AG04450 (cell line): ENCODE results near the gene FYCO1. TPM values are rescaled to one million over a fixed set of nuclear protein-coding genes. Genes with fewer than 3 reads are reported as not detected.

Experiments
- CTCF ChIA-PET: fragments of 300-600, 350-600 bp; formaldehyde crosslinking; extraction: SDS; loops from one replicate; lab custom pipeline; 2022; ENCODE audit warnings: antibody characterized with exemption, inconsistent platforms; lab: Charles Lee
- POLR2A ChIA-PET: fragments of 350-600 bp; formaldehyde crosslinking; extraction: SDS; loops from one replicate; lab custom pipeline; 2021; ENCODE audit warnings: antibody characterized with exemption, inconsistent platforms; lab: Yijun Ruan, JAX
- DNase-seq: peaks from one replicate; pipeline ENCODE4 v3.0.0-alpha.2; 2011; ENCODE audit warnings: low read depth, low spot score
- H3K27ac ChIP-seq: one replicate; pipeline ENCODE4 v1.5.1; 2012; ENCODE audit warnings: low read depth, low read length, control low read depth
- H3K27me3 ChIP-seq: one replicate; pipeline ENCODE4 v1.6.0; 2012; ENCODE audit warnings: low read length; ENCODE audit not compliant: control insufficient read depth, insufficient read depth
- H3K4me3 ChIP-seq: 2 replicates; pipeline ENCODE4 v1.5.1; 2011; ENCODE audit warnings: mild to moderate bottlenecking, low read depth, low read length, control low read depth
- H3K9me3 ChIP-seq: 2 replicates; pipeline ENCODE4 v1.5.1; 2012; ENCODE audit warnings: low read length; ENCODE audit not compliant: control insufficient read depth, insufficient read depth
- polyA plus RNA-seq: library from polyadenylated mRNA; depleted of rRNA; stranded (reverse); fragments of >200 nt; gene quantifications from 2 replicates; pipeline ENCODE4 v1.2.3, GENCODE V29; 2011
- TF ChIP-seq, protein P1 (sequence below): IDR thresholded peaks from 2 replicates; pipeline ENCODE4 v1.5.1; 2011; ENCODE audit warnings: low read depth, low read length, control low read depth, inconsistent platforms

Gene FYCO1
- polyA plus RNA-seq, 1 experiment: 14.3 TPM

DNA sequence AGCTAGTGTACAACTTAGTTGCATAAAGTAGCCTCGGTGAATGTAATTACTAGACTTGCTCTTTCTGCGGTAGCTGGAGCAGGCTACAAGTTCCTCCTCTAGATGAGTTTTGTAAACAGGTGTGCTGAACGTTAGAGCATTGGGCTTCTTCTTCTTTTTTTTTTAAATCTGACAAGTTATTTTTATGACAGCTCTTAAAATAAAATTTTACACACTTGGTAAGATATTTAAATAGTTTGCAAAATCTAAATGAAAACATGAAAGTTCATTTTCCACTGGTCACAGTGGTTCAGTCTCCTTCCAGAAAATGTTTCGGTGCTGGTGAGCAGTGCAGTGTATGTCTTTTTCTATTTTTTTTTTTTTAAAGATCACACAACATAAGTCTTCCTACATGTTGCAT lies 106.3 kb downstream of the FYCO1 start:
- TF ChIP-seq, protein P1, sequence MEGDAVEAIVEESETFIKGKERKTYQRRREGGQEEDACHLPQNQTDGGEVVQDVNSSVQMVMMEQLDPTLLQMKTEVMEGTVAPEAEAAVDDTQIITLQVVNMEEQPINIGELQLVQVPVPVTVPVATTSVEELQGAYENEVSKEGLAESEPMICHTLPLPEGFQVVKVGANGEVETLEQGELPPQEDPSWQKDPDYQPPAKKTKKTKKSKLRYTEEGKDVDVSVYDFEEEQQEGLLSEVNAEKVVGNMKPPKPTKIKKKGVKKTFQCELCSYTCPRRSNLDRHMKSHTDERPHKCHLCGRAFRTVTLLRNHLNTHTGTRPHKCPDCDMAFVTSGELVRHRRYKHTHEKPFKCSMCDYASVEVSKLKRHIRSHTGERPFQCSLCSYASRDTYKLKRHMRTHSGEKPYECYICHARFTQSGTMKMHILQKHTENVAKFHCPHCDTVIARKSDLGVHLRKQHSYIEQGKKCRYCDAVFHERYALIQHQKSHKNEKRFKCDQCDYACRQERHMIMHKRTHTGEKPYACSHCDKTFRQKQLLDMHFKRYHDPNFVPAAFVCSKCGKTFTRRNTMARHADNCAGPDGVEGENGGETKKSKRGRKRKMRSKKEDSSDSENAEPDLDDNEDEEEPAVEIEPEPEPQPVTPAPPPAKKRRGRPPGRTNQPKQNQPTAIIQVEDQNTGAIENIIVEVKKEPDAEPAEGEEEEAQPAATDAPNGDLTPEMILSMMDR: no peak
- POLR2A ChIA-PET: interaction anchor here (0.7 kb wide), 1 partner anchor 54 kb away, joined by 3 read pairs; no protein-coding TSS in a partner anchor
- Histone ChIP-seq H3K9me3 (no peaks in the 10 kb centered on the region), H3K27me3 (peaks cover 20% of the 10 kb centered on the region), H3K27ac (no peak overlapping the region), H3K4me3 (no peak overlapping the region)
- CTCF ChIA-PET: interaction anchor here (1.1 kb wide), 1 partner anchor 190 kb away, joined by 4 read pairs; no protein-coding TSS in a partner anchor
- DNase-seq: no peak

DNA sequence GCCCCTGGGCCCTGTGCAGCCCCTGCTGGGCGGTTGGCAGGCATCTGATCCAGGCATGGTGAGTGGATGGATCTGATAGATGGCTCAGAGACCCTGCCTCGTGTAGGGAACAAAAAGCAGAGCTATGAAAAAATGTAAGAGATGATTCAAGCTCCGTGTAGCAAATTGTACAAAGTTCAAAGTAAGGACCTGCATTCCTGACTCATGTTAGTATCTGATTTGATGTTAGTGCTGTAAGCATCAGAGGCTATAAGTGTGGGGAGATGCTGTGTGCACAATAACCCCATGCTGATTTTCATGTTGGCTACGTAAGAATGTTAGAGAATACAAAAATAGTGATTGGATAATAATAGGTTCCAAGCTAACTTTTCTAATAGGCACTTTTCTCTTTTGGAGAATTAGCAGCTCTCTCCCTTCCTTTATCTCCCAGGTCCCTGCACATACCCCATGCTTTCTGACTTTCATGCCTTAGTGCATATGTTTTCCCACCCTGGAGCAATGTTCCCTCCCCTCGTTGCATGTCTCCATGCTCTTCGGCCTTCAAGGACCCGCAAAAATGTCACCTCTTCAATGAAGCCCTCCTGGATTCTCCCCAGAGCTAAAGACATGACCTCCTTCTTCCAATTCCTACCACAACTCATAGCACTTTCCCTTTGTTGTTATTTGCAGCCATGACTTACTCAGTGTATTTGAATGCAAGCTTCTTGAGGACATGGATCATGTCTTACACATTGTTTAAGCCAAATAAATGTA lies 107.7 kb downstream of the FYCO1 start:
- ChIA-PET POLR2A (no interaction called here), CTCF (interaction anchor here (0.6 kb wide), 1 partner anchor 183 kb away, joined by 4 read pairs; no protein-coding TSS in a partner anchor)
- H3K9me3 ChIP-seq: no peaks in the 10 kb centered on the region
- H3K4me3 ChIP-seq: no peak overlapping the region
- TF ChIP-seq, protein P1: no peak
- H3K27me3 ChIP-seq: peaks cover 33% of the 10 kb centered on the region
- no peak for DNase-seq
- H3K27ac ChIP-seq: no peak overlapping the region

DNA sequence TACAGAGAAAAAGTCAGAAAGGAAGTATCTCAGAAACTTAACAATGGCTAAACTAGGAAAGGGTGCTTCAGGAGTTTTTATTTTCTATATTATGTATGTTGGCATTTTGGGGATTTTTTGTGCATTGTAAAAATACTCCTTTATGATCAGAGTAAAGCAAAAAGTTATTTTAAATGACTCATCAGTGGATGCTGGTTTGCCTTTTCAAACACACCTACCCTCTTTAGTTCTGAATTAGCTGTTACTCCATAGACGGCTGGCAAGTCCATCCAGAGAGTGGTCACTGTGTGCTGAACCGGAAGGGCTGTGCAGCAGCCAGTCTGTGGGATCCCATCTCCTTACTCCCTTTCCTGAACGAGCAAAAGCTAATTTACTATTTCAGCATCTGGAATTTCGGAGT lies 108.3 kb downstream of the FYCO1 start:
- Histone ChIP-seq H3K27ac (no peak overlapping the region), H3K4me3 (no peak overlapping the region), H3K27me3 (peaks cover 28% of the 10 kb centered on the region), H3K9me3 (no peaks in the 10 kb centered on the region)
- no peak for DNase-seq
- ChIA-PET CTCF (no interaction called here), POLR2A (no interaction called here)
- TF ChIP-seq, protein P1: no peak

DNA sequence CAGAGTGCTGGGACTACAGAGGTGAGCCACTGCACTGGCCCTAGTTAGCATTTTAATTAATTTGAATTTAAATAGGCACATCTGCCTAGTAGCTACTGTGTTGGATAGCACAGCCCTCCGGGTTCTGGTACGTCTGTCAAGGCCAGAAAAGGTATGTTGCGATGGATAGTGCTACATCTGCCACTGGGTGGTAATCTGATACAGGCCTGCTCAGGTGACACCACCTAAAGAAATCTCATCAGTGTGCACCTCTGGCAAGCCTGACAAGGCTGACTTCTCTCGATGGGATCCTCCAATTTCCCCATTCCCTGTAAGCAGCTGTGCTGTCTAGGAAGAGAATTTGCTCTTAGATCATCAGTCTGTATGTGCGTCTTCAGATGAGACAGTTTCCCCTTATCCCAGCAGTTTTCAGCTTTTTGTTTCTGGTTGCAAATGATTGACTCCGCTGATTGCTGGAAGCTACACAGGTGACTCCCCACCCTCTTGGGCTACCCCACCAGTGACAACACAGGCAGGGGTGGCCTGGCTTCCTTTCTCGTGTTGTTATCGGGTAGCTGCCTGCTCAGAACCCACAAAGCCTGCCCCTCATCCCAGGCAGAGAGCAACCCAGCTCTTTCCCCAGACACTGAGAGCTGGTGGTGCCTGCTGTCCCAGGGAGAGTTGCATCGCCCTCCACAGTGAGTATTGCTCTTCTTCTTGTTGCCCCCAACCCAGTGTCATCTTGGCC lies 109.5 kb downstream of the FYCO1 start, which contains the start of gene CCR9:
CCR9 (plus strand) TSS at position 565 of the 727 bp plus-strand sequence. CDS start 8,391 bp downstream, outside the sequence.
- POLR2A ChIA-PET: no interaction called here
- CTCF ChIA-PET: no interaction called here
- Histone ChIP-seq H3K27me3 (peaks cover 30% of the 10 kb centered on the region), H3K9me3 (no peaks in the 10 kb centered on the region), H3K27ac (no peak within 1 kb of the TSS), H3K4me3 (no peak within 1 kb of the TSS)
- DNase-seq: no peak
- TF ChIP-seq, protein P1: no peak
